Neural cell (in vitro differentiated cells): ENCODE measurements around the gene MYO3B. TPM values are rescaled to one million over a fixed set of nuclear protein-coding genes. Genes with fewer than 3 reads are reported as not detected.

Source experiments
- H2AFZ ChIP-seq: fragments of 200-600, 300-800 bp; sonication (generic), shearing (Covaris generic); 2 replicates; pipeline ENCODE4 v1.6.0; 2014; ENCODE audit warnings: low read depth, mild to moderate bottlenecking, antibody characterized with exemption, low read length, moderate library complexity
- H3F3A ChIP-seq: fragments of 200-600 bp; shearing (Covaris generic); 2 replicates; pipeline ENCODE4 v1.6.1; 2016; ENCODE audit warnings: mild to moderate bottlenecking, moderate library complexity, mixed read lengths, antibody characterized with exemption, low read length; ENCODE audit not compliant: insufficient read depth, poor library complexity, severe bottlenecking
- H3K27ac ChIP-seq: fragments of 200-600, 300-800 bp; sonication (generic), shearing (Covaris generic); 2 replicates; pipeline ENCODE4 v1.5.1; 2014; ENCODE audit warnings: mild to moderate bottlenecking, low read length, moderate library complexity
- H3K27me3 ChIP-seq: fragments of 300-800, 200-600 bp; sonication (generic), shearing (Covaris generic); 2 replicates; pipeline ENCODE4 v1.6.0; 2014; ENCODE audit warnings: mild to moderate bottlenecking, low read depth, low read length, moderate library complexity; ENCODE audit not compliant: insufficient read depth
- H3K36me3 ChIP-seq: fragments of 300-800, 200-600 bp; sonication (generic), shearing (Covaris generic); 2 replicates; pipeline ENCODE4 v1.5.1; 2014; ENCODE audit warnings: mild to moderate bottlenecking, antibody characterized with exemption, low read length, moderate library complexity; ENCODE audit not compliant: insufficient read depth
- H3K4me2 ChIP-seq: fragments of 300-800, 200-600 bp; sonication (generic), shearing (Covaris generic); 2 replicates; pipeline ENCODE4 v1.6.0; 2014; ENCODE audit warnings: mild to moderate bottlenecking, low read length
- H3K4me3 ChIP-seq: fragments of 300-800, 200-600 bp; sonication (generic), shearing (Covaris generic); 2 replicates; pipeline ENCODE4 v1.5.1; 2014; ENCODE audit warnings: mild to moderate bottlenecking, low read length, moderate library complexity
- H3K79me2 ChIP-seq: fragments of 200-600 bp; shearing (Covaris generic); replicated peaks from 2 replicates; pipeline ENCODE4 v1.6.0; 2014; ENCODE audit warnings: mild to moderate bottlenecking, low read length, moderate library complexity; ENCODE audit not compliant: insufficient read depth
- H3K9ac ChIP-seq: fragments of 300-800, 200-600 bp; sonication (generic), shearing (Covaris generic); 2 replicates; pipeline ENCODE4 v1.6.1; 2016; ENCODE audit warnings: mild to moderate bottlenecking, low read length, mixed read lengths
- H3K9me2 ChIP-seq: fragments of 200-600 bp; shearing (Covaris generic); 2 replicates; pipeline ENCODE4 v1.6.1; 2016; ENCODE audit warnings: mild to moderate bottlenecking, low read length, mixed read lengths; ENCODE audit not compliant: insufficient read depth
- H3K9me3 ChIP-seq: fragments of 200-600, 300-800 bp; sonication (generic), shearing (Covaris generic); 2 replicates; pipeline ENCODE4 v1.6.1; 2016; ENCODE audit warnings: mild to moderate bottlenecking, mixed run types, low read length, moderate library complexity, mixed read lengths
- H4K20me1 ChIP-seq: fragments of 200-600 bp; shearing (Covaris generic); 2 replicates; pipeline ENCODE4 v1.6.1; 2016; ENCODE audit warnings: mild to moderate bottlenecking, mixed run types; ENCODE audit not compliant: insufficient read depth
- EP300 ChIP-seq: fragments of 450-650 bp; conservative IDR thresholded peaks from 2 replicates; pipeline ENCODE4 v1.6.1; 2014; ENCODE audit warnings: antibody characterized with exemption, mild to moderate bottlenecking, moderate library complexity; ENCODE audit not compliant: poor library complexity, severe bottlenecking
- EZH2 ChIP-seq: fragments of 200-600, 300-800 bp; shearing (Covaris generic), sonication (generic); IDR thresholded peaks from 2 replicates; pipeline ENCODE4 v1.6.1; 2014; ENCODE audit warnings: antibody characterized with exemption, low read length, borderline replicate concordance, mild to moderate bottlenecking; ENCODE audit not compliant: insufficient read depth, poor library complexity, severe bottlenecking
- MXI1 ChIP-seq: fragments of 450-650 bp; conservative IDR thresholded peaks from 2 replicates; pipeline ENCODE4 v1.6.1; 2014; ENCODE audit warnings: antibody characterized with exemption, mild to moderate bottlenecking; ENCODE audit not compliant: poor library complexity, severe bottlenecking
- POLR2AphosphoS5 ChIP-seq: IDR thresholded peaks from 2 replicates; pipeline ENCODE4 v1.6.1; 2012
- RAD21 ChIP-seq: fragments of 450-650 bp; conservative IDR thresholded peaks from 2 replicates; pipeline ENCODE4 v1.6.1; 2014; ENCODE audit warnings: antibody characterized with exemption, mild to moderate bottlenecking, moderate library complexity
- SMC3 ChIP-seq: fragments of 450-650 bp; conservative IDR thresholded peaks from 2 replicates; pipeline ENCODE4 v1.6.1; 2014; ENCODE audit warnings: antibody characterized with exemption, mild to moderate bottlenecking, moderate library complexity; ENCODE audit not compliant: poor library complexity
- TAF1 ChIP-seq: IDR thresholded peaks from 2 replicates; pipeline ENCODE4 v1.6.1; 2012; ENCODE audit warnings: low read depth
- polyA plus RNA-seq: library from polyadenylated mRNA; depleted of rRNA; stranded (reverse); fragments of >200 nt; gene quantifications from 2 replicates; pipeline ENCODE4 v1.2.3, GENCODE V29; 2014
- TF ChIP-seq, protein P1 (sequence below): IDR thresholded peaks from 2 replicates; pipeline ENCODE4 v1.6.1; 2012; ENCODE audit warnings: borderline replicate concordance
- TF ChIP-seq, protein P2 (sequence below): fragments of 450-650 bp; IDR thresholded peaks from 2 replicates; pipeline ENCODE4 v1.5.1; 2014; ENCODE audit warnings: antibody characterized with exemption, mild to moderate bottlenecking, moderate library complexity; ENCODE audit not compliant: poor library complexity, severe bottlenecking

The MYO3B gene
- polyA plus RNA-seq, 1 donor from 2014 or later: 0.11 TPM

DNA sequence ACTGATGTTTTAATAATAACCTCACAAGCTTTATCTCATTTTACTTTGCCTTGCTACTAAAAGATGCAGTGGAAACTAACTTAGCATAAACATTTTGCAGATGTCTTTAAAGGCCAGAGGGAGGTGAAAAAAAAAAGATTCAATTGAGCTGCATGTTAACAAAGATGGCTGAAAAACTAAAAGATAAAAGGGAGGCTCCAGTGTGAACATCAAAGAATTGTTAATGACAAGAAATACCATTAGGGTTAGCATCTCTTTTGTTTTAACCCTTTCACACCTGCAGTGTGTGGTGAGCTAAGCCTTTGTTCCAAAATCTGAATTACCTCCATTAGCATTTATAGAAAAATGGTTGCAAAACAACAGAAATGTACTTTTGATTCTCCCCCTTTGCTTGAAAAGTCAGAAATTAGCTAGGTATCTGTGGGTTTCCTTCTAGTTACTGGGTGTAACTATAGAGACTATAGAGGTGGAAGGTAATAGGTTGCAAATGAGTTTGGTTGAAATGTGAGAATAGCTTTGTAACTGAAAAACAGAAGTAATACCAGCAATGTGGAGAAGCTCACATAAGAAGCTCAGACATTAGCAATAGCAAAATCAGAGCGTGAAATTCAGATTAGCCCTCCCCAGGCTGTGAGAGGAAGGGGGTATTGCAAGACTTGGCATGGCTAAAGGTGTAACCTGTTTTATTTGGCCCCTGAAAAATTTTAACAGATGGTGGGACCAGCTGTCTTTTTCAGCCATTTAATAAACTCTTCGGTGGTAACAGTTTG lies 502.4 kb downstream of the MYO3B start:
- H3K4me2 ChIP-seq: no peak overlapping the region
- H3K9me2 ChIP-seq: no peaks in the 10 kb centered on the region
- no peak overlapping the region for H3K27ac ChIP-seq
- no peak overlapping the region for H2AFZ ChIP-seq
- no peaks in the 10 kb centered on the region for H3K36me3 ChIP-seq
- peaks cover 2% of the 10 kb centered on the region for H3K27me3 ChIP-seq
- no peaks in the 10 kb centered on the region for H3F3A ChIP-seq
- H3K9ac ChIP-seq: no peak overlapping the region
- no peaks in the 10 kb centered on the region for H3K9me3 ChIP-seq
- H3K4me3 ChIP-seq: no peak overlapping the region
- H4K20me1 ChIP-seq: no peaks in the 10 kb centered on the region
- no peak for TF ChIP-seq EP300
- TF ChIP-seq MXI1: no peak
- no peak for TF ChIP-seq POLR2AphosphoS5
- TF ChIP-seq TAF1: no peak
- TF ChIP-seq, protein P1, sequence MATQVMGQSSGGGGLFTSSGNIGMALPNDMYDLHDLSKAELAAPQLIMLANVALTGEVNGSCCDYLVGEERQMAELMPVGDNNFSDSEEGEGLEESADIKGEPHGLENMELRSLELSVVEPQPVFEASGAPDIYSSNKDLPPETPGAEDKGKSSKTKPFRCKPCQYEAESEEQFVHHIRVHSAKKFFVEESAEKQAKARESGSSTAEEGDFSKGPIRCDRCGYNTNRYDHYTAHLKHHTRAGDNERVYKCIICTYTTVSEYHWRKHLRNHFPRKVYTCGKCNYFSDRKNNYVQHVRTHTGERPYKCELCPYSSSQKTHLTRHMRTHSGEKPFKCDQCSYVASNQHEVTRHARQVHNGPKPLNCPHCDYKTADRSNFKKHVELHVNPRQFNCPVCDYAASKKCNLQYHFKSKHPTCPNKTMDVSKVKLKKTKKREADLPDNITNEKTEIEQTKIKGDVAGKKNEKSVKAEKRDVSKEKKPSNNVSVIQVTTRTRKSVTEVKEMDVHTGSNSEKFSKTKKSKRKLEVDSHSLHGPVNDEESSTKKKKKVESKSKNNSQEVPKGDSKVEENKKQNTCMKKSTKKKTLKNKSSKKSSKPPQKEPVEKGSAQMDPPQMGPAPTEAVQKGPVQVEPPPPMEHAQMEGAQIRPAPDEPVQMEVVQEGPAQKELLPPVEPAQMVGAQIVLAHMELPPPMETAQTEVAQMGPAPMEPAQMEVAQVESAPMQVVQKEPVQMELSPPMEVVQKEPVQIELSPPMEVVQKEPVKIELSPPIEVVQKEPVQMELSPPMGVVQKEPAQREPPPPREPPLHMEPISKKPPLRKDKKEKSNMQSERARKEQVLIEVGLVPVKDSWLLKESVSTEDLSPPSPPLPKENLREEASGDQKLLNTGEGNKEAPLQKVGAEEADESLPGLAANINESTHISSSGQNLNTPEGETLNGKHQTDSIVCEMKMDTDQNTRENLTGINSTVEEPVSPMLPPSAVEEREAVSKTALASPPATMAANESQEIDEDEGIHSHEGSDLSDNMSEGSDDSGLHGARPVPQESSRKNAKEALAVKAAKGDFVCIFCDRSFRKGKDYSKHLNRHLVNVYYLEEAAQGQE: no peak
- TF ChIP-seq, protein P2, sequence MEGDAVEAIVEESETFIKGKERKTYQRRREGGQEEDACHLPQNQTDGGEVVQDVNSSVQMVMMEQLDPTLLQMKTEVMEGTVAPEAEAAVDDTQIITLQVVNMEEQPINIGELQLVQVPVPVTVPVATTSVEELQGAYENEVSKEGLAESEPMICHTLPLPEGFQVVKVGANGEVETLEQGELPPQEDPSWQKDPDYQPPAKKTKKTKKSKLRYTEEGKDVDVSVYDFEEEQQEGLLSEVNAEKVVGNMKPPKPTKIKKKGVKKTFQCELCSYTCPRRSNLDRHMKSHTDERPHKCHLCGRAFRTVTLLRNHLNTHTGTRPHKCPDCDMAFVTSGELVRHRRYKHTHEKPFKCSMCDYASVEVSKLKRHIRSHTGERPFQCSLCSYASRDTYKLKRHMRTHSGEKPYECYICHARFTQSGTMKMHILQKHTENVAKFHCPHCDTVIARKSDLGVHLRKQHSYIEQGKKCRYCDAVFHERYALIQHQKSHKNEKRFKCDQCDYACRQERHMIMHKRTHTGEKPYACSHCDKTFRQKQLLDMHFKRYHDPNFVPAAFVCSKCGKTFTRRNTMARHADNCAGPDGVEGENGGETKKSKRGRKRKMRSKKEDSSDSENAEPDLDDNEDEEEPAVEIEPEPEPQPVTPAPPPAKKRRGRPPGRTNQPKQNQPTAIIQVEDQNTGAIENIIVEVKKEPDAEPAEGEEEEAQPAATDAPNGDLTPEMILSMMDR: no peak
- no peak for TF ChIP-seq SMC3
- no peak for TF ChIP-seq EZH2
- no peaks in the 10 kb centered on the region for H3K79me2 ChIP-seq

DNA sequence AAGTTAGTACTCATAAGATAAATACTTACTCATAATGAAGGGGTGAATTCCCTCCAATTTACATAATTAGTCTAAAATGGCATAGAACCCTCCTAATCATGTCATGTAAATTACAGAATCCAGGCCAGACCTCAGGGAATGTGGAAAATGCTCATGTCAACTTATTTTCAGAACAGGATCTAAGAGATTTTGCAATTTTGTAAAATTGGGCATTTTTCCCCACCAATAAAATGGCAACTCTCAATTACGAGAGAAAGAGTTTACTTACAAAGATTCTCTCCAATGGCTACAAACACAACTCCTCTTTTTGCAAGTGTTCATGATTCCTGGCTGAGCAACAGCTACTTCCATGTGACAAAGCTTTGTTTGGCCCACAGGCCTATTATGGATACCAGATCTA lies 503.4 kb downstream of the MYO3B start:
- TF ChIP-seq TAF1 (no peak), RAD21 (no peak), EP300 (no peak), MXI1 (no peak), SMC3 (no peak), POLR2AphosphoS5 (no peak), EZH2 (no peak)
- TF ChIP-seq, protein P1: no peak
- TF ChIP-seq, protein P2: no peak
- no peak overlapping the region for H2AFZ ChIP-seq
- H3F3A ChIP-seq: no peaks in the 10 kb centered on the region
- no peaks in the 10 kb centered on the region for H3K79me2 ChIP-seq
- H3K4me3 ChIP-seq: no peak overlapping the region
- no peak overlapping the region for H3K4me2 ChIP-seq
- no peaks in the 10 kb centered on the region for H3K36me3 ChIP-seq
- no peaks in the 10 kb centered on the region for H4K20me1 ChIP-seq
- no peaks in the 10 kb centered on the region for H3K9me2 ChIP-seq
- no peak overlapping the region for H3K9ac ChIP-seq
- H3K9me3 ChIP-seq: no peaks in the 10 kb centered on the region
- H3K27me3 ChIP-seq: peaks cover 2% of the 10 kb centered on the region
- no peak overlapping the region for H3K27ac ChIP-seq
